ENCODE data around the gene HSPG2.
"Not testable (repeated sequence)": the region's sequence is repeated elsewhere in the genome, so short reads cannot be mapped to it uniquely, and the experiment has no call there.

HSPG2 gene

DNA sequence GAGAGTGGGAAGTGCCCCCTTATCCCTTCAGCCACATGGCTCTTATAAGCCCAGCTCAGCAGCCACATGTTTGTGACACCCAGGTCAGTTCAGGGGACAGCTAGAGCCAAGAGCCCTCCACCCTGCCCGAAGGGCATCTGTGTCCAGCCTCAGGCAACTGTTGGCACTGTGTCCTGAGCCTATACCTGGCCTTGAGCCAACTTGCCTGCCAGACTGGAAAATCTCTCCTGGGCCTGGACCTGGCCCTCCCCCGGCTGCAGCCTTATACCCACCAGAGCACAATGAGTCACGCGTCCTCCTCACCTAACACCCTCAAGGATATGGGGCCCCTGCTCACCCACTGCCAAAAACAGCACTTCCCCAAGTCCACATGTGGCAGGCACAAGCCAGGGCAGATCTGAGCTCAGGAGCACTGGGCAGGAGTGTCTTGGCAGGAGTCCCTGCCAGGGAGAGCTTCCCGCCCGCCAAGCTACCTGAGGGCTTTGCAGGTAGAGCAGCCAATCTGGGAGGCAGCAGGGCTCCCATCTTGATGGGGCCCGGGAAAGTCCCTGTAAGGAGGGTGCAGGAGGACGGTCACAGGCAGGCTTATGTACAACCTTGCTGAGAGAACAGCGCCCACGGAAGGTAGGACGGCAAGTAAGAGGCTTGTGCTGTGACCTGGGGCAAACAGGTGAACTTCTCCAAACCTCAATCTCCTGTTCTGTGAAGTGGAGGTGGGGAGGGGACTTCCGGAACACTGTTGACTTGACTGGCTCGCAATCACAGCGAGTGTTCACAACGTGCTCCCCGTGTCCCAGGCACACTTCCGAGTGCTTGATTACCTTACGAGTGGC is 19.8 kb upstream of the HSPG2 start:
- DNase-seq, result no peak

- DNase-seq, result no peak
Observed at GRCh38 chr1:21955501-21956281, 18.6 kb upstream of the HSPG2 start.

GRCh38 chr1:21955058-21955457 is 17.9 kb upstream of the HSPG2 start:
- no peak for DNase-seq

DNA sequence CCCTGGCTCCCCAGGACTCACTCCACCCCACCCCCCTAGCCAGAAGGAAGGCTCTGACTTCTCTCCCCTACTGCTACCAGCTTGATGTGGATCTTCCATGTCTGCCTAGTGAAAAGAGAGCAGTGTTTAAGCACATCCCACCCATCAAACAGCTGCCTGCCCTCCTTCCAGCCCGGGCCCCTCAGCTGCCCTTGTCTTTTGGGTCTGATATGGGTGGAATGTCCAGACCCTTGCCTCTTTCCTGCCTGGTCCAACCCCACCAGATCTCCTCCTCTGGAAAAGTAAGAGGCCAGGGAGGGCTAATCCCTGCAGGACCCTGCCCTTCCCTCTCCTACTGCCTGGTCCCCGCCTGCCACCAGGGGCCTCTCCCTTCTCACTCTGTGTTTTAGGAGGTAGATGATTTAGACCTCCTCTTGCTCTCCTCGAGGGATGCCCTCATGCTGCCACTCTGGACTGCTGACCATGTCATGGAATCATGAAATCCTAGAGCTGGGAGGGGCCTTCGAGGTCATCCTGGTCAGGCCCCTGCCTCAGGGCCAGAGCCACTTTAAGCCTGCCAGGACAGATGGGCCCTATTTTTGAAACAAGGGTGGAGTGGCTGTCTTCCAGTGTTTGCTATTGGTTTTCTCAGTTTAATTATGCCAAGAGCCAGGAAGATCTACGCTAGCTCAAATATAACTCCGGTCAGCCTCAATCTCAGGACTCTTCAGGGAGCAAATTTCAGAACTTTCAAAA is 15.8 kb upstream of the HSPG2 start:
- no peak for DNase-seq

DNA sequence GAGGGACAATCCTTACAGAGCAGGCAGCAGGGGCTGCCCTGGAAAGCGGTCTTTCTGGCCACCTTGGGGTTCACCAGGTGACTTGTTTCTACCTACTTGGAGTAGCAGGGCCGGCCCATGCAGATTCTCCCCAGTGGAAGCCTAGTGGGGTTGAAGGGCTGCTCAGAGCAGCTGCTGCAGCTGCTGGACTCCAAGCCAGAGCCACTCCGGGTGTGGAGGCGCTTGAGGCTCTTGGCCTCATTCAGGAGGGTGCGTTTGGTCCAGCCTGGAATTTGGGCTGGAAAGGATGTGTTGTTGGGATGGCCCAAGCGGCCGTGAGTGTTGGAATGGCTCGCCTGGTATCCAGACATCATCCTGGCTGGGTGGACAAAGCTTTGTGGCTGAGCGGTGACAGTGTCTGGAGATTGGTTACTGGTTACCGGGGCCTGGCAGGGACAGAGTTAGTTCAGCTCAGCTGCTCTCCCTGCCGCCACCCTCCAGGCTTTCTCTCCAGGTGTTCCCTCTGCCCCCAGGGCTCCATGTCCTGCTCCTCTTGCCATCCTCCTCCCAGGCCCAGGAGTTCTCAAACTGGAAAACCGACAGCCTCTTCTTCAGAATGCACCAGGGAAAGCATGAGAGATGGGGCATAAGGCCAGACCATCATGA is 14.2 kb upstream of the HSPG2 start:
- no peak for DNase-seq

DNA sequence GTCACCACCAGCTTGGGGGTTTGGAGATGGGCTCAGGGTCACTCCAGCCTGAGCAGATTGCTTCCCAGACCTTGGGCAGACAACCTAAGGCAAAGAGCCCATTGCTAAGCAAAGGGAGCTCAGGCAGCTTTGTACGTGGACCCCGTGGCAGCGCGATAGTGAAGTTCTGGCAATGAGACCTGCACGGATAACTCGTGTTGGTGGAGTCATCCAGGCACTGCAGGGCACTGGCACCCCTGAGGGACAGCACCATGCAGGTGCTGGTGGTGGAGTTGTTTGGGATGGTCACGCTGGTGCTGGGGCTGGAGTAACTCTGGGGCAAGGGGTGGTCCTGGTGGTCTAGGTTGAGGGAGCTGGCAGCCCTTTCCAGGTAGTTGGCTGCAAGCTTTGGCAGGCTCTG is 13.6 kb upstream of the HSPG2 start:
- DNase-seq, result no peak

- no peak for DNase-seq
Observed at GRCh38 chr1:21946836-21947587, 9.9 kb upstream of the HSPG2 start.

- DNase-seq, result no peak
Observed at GRCh38 chr1:21944733-21945073, 7.6 kb upstream of the HSPG2 start.

GRCh38 chr1:21942959-21943640 is 6.0 kb upstream of the HSPG2 start:
- not testable (repeated sequence) for DNase-seq

GRCh38 chr1:21942464-21942863 is 5.4 kb upstream of the HSPG2 start:
- no peak for DNase-seq

- no peak for DNase-seq
Observed at GRCh38 chr1:21941370-21941769, 4.3 kb upstream of the HSPG2 start.

DNA sequence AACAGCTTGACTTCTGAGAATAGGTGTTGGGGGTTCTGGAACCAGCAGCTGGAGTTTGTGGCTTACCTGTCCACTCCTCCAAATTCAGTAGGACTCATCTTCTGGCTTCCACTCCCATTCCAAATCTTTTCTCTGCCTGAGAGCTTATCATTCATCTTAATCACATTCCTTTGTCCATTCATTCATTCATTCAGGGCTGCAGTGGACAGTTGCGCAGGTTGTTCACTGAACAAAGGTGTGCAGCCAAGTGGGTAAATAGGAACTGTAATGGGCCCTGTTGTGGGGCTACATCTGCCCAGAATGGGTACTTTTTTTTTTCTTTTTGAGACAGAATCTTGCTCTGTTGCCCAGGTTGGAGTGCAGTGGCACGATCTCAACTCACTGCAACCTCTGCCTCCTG is 3.4 kb upstream of the HSPG2 start:
- no peak for DNase-seq

DNA sequence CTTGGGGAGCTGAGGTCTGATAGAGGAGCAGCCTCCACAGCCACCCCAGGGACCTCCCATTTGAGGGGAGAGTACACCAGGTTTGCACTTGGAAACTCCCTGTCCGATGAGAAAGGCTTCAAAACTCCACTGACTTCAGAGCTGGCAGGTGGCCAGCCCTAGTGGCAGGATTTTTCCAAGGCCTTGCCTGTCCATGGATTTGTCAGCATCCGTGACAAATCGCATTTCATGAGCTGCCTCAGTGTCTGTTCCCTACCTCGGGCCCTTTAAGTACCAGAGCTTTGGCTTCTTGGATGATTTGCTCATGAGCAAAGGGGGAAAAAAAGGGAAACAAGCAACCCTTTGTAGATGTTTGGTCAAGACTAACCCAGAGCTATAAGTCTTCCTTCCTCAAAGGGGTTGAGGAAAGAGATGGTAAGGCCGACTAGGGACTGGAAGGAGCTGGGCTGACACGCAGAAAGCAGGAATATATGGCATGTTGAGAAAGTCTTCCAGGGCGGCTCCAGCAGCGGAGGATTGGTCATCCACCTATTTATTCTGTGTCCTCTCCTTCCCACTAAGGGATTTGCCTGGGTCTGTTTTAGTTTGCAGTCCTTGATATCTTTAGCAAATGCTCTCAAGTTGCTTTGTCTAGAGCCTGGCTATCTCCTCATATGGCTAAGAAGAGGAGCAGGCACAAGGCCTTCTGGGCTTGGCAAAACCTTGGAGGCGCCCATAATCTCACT is 2.7 kb upstream of the HSPG2 start:
- DNase-seq, result no peak

DNA sequence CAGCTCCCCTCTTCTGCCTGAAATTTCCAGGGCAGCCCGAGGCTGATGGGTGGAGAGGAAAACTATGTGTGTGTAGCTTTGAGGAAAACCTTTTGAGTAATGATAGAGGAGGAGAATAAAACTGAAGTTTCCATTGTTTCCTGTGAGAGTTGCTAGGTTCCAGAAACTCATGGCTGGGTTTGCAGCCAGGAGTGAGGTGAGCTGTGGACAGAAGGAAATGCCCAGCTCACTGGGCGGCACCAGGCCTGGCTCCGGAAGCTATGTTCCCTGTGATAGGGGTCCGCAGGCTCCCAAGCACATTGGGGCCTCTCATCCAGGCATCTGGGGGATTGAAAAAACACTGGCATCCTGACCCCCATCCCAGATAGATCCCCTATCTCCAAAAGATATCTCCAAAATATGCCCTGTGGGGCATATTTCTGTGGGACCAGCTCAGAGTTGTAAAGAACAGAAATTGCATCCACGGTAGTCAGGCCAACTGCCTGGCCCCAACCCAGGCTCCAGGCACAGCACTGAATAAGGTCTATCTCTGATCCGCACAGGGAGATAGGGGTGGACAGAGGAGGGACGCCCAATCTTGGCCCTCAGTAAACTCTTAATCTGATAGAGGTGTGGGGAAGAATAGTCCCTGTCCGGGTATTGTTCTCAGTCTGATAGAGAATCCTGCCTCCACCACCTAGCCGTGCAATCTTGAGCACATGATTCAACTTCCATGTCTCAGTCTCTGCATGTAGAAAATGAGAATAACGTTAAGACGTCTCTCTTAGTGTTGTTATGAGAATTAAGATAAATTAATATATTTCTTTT is 1.8 kb upstream of the HSPG2 start:
- no peak for DNase-seq

DNA sequence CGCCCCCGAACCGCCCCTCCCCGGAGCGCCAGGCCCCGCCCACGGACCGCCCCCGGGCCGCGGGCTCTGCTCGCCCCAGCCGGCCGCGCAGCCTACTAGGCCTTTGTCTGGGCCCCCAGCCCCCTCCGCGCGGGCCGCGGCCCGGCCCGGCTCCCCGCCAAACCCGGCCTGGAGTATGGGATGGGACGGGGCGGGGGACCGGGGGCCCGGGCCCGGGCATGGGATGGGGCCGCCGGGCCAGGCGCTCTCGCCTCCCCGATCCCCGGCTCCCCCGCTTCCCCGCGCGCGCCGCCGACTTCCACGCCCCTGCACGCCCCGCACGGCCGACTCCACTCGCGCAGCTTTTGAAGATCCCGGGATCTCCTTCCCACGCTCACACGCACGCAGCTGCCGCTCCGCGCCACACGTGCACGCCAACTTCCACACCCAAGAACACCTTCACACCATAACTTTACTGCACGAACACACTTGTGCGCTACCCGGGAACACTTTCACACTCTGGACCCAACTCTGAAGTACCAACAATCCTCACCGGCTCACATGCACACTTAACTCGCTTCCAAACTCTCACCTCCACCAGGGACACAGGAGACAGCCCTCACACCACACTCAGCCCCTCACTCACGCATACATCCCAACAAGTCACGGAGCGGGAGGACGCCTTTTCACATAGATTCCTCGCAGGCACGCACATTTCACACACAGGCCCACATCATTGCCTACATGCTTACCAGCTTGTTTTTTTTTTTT is 437 bp upstream of the HSPG2 start:
- DNase-seq, result peak; percentile 81

DNA sequence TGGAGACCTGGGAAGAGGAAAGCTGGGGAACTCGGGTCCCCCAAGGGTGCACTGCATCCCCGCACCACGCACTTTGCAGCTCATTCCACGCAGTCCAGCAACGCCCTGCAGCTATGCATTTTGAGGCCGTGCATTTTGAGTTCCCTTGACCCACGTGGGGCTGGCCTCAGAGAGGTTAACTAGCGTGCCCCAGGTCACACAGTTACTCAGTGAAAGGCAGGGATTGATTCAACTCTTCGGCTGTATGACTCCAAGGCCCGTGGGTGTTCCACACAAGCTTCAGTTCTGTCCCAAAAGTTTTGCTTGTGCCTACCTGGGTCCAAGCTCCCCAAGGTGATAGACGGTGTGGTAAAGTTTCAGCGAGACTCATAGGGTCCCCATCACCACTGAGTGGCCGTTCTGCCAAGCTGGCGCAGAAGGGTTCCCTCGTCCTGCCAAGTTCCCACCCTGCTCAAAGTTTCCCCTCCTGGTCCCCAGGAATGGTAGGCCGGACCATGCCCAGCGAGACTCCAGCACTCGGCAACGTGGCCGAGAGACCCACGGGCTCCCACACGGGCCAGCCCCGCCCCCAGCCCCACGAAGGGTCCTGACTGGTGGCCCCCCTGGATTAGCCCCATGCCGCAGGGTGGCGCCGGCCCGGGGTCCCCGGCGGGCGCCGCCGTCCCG is 611 bp downstream of the HSPG2 start:
- no peak for DNase-seq

- DNase-seq, result no peak
Observed at GRCh38 chr1:21935891-21936365, 1.2 kb downstream of the HSPG2 start.

DNA sequence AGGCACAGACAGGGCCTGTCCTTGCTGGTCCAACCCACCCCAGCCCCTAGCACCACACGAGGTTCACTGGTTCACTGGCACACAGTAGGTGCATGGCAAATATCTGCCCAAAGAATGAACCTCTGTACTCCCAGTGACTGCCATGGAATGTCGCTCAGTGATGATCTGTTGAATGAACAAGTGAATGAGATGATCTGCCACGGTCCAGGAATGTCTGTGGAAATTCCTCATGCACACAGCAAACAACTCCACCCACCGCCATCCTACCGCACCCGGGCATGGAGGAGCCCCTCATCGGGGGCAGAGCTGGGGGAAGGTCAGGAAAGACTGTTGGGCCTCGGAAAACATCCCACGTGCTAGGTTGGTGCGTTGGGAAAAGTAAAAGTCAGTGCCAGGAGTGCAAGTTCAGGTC is 1.7 kb downstream of the HSPG2 start:
- no peak for DNase-seq
